GM18517 (cell line): ENCODE measurements around the gene ALX4.

Experiments used
- ATAC-seq: cut with Tn5 transposase; IDR thresholded peaks from one replicate; pipeline ENCODE4 v1.9.1; 2021; ENCODE audit warnings: mild to moderate bottlenecking, moderate library complexity; ENCODE audit not compliant: unreplicated experiment

Gene ALX4

GRCh38 chr11:44248109-44248508 is 61.8 kb downstream of the ALX4 start:
- no peak for ATAC-seq

GRCh38 chr11:44247508-44247907 is 62.4 kb downstream of the ALX4 start:
- ATAC-seq: no peak

- ATAC-seq: no peak
Measured at GRCh38 chr11:44246726-44247125, 63.2 kb downstream of the ALX4 start.

- ATAC-seq: no peak
Measured at GRCh38 chr11:44244639-44245310, 65.2 kb downstream of the ALX4 start.

- no peak for ATAC-seq
Measured at GRCh38 chr11:44243595-44244343, 66.2 kb downstream of the ALX4 start.

DNA sequence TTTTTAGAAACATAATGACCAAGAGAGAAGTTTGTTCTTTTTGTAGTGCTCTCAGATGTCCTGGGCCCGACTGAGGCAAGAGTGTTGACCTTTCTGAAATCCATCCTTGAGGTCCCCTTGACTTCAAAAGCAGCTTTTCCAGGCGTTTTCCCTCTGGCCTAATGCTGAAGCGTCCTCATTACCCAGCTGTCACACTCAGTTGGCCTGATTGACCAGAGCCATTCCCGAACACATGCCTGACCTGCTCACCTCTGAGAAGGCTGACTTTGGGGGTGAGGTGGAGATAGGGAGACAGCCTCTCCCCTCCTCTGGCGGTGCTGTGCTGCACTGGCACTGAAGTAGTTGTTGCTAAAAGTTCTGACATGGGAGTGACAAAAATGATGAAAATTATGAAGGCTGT is 66.9 kb downstream of the ALX4 start:
- ATAC-seq: no peak

- no peak for ATAC-seq
Measured at GRCh38 chr11:44241851-44242250, 68.1 kb downstream of the ALX4 start.

DNA sequence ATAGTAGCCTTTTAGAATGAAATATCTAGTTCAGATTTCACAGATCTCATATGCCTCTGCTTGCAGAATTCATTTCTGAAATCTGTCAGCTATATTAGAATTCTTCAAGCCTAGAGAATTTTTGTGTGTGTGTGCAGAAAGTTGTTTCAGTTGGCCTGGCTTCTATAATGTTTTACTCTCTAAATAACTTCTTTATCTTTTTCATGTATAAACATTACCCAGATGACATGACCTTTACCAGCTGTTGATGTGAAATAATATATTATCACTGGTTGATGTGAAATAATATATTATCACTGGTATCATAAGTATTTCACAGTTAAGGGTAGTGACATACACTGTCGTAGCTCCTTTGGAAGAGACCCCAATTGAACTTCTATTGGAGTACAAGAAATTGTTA is 72.8 kb downstream of the ALX4 start:
- no peak for ATAC-seq

- ATAC-seq: no peak
Measured at GRCh38 chr11:44236296-44236695, 73.6 kb downstream of the ALX4 start.

- no peak for ATAC-seq
Measured at GRCh38 chr11:44235765-44236201, 74.2 kb downstream of the ALX4 start.

DNA sequence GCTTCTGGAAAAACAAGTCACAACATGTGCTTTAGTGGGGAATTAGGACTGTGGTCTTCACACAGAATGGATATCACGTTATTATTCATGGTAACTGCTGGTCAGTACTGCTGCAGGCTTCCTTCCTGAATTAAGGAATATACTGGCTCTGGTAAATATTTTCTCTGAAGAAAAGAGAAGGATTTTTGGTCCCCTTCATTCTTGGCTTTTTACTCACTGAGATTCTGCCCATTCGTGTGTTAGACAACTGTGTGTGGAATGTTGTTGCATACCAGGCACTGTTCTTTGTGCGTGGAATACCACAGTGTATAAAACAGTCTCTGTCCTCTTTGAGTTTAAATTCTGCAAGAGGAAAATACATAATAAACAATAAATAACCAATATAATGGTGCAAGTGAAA is 80.3 kb downstream of the ALX4 start:
- ATAC-seq: no peak

- no peak for ATAC-seq
Measured at GRCh38 chr11:44229098-44229497, 80.8 kb downstream of the ALX4 start.

DNA sequence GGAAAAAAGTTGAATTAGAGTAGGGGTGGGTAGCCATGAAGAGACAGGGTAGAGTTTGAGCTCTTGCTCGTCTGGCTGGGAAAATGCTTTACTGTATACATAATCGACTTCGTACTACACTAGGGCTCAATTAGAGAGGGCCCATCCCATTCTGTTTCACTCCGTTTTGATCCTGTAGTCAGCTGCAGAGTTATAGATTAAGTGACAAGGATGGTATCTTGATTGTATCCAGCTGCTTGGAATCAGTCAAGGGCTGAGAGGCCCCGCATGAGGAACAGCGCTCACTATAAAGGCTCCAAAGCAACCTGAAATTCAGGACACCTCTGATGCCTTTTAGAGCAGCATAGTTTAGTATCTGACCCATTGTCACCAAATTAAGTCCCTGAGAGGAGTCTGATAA is 81.6 kb downstream of the ALX4 start:
- ATAC-seq: no peak

DNA sequence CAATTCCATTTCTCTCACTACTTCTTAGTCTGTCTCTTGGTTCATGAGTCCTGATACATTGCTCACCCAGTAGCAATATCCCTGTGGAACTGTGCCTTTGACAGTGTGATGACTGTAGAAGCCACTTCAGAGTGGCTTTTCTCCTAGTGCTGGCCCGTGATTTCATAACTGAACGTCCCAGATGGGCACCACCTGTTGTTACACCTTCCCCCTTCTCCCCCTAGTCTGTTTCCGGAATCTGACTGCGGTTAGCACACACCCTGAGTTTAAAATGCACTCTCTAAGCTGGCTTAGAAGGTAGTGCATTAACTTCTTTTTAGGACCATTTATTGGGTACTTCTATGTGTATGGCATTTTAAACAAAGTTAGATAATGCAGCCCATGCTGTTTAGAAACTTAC is 83.0 kb downstream of the ALX4 start:
- ATAC-seq: no peak

DNA sequence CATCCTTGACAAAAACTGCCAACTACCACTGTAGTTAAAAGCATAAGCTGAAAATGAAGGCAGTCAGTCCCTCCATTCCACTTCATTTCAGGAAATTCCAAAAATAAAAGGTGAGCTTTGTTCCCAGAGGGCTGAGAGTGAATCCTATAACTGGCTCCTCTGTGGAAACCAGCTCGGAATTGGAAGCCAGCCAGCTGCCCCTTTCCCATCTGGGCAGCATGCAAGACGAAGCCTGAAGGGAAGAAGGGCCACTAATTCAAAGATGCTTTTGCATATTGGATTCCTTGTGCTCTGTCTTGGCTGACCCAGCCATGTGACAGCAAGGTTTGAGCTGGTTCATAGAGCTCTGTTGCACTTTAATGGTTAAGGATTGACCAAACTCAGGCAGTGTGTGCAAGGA is 83.4 kb downstream of the ALX4 start:
- no peak for ATAC-seq

DNA sequence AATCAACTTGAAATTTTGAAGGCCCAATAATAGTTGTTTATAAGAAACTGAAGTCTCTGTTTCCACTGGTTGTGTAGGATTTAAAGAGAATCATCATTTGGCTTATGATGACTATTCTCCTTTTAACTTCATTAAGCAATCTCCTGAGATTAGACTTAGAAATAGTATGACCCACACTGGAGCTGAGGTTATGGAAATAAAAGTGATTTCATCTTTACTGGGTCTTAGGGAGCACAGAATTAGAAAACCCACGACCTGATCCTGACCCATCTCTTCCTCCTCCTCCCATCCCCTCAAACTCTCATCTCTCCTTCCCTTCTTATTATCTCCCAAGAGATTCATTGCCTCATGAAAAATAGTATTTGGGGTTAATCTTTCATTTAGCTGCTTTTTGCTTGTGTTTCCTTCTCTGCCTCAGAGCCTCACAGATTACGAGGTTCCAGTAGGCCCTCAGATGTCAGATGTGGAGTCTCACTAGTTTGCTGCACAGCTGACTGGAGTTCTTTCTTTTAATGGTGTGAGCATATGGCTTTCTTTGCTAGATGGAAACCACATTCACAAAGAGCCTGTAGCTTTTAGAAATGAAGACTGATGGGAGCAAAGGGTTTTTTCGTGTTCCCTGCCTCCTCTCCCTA is 85.0 kb downstream of the ALX4 start:
- ATAC-seq: no peak

GRCh38 chr11:44223238-44223637 is 86.7 kb downstream of the ALX4 start:
- ATAC-seq: no peak

DNA sequence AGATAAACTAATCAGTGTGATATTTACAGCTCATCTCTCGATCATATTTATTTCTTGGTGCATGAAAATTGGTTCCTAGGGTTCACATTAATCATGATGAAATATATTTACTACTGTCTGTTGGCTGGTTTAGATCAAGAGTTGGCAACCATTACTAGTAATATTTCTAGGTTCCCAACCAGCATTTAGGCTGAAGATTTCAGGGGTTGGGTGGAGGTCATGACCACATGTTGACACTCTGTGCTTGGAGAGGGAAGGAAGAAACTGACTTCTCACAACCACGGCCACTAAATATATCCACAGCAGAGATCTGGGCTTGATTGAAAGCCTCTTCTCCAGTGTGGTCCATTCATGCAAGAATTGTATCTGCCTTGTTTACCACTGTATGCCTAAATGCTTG is 87.9 kb downstream of the ALX4 start:
- ATAC-seq: no peak

DNA sequence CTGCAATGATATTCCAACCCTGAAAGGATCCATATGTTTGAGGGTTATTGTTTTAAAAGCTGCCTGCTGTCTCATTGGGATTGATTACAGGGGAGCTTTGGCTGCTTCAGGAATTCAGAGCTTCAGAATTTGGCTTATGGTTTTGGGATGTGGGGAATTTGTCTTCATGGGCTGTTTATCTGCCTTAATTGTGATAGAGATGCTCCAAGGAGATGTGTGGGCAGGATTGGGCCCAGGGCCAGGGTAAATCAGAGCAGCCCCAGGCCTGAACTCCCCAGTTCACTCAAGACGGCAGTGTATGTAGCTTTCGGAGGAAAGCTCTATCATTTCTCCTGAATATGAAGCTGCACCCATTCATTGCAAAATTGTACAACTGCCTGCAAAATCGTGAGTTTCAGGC is 88.5 kb downstream of the ALX4 start:
- ATAC-seq: no peak

DNA sequence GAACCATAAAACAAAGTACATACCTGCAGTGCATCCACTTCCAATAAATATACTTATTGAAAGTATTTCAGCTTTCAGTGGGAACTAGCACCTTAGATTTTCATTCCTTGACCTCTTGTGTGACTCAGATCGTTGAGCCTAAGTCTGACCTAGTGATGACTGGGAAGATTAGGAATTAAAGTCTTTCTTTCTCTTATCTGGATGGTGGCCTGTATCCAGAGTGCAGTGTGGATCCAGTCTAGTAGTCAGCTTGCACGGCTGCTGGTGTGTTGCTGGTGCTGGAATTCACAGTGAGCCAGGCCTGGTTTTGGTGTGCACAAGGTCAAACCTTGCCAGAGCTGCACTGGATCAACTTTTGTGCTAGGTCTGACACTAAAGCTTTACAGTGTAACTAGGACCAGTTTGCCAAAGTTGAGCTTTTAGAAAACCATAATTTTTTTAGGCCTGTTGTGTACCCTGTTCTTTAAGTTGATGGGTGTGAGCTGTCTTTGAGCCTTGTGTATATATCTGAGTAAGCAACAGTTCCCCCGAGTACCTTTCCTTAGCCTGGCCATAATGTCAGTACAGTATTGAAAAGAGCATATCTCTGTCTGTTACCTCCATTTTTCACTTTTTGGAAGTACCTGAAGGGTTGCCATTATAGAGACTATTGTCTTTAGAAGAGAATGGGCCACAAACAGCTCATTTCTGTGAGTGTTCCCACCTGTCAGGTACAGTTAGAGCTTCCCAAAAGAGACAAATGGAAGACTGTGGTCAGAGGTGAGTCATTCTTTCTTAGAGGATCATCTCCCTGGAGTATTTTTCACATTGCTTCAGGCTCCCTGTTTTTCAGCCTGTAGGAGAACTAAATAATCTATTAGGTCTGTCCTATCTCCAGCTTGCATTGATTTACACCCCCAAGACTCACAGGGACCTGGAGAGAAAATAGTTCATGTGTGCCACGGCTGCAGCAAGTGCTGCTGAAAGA is 89.8 kb downstream of the ALX4 start:
- no peak for ATAC-seq

DNA sequence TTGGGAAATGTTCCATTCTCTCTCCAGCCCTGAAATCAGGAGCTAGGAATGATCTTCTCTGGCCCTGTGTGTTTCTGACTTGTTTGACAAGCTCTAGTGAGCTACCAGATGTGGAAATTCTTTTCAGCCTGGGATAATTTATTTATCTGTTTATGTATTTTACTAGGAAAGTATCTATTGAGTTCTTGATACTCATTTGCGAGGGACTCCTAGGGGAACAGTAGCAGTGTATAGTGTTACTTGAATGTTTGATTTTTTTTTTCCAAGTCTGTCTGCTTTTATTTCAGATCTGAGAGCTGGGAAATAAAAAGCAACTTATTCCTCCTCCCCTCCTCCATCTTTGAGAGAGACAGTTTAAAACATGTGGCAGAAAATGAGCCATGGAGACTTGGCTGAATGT is 92.5 kb downstream of the ALX4 start:
- no peak for ATAC-seq
